ENCODE results near the gene CFB. TPM values are rescaled to one million over a fixed set of nuclear protein-coding genes. Genes with fewer than 3 reads are reported as not detected.
"Not testable (repeated sequence)": the region's sequence is repeated elsewhere in the genome, so short reads cannot be mapped to it uniquely, and the experiment has no call there.

The CFB gene
- total RNA-seq, 4 donors from 2014 or later = 3.7 to 6.8 (median 5.1) TPM

DNA sequence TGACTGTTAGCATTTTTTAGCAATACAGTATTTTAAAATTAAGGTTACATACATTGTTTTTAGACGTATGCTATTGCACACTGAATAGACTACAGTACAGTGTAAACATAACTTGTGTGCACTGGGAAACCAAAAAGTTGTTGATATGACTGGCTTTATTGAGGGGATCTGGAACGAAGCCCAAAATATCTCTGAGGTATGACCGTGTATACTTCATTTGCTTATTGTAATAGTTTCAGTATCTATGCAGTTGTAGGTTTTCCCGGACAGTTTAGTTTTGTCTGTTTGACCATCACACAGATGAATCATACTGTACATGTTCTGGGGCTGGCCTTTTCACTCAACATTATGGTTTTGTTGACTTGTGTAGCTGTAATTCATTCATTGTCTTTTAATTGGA lies 37.1 kb upstream of the CFB start:
- 61% methylated on average over 4 of the region's 4 CpGs for WGBS
- no peak for DNase-seq (ENCODE audit: low spot score in 2 of 2)
- H3K4me3 ChIP-seq = no peak overlapping the region
- no peak overlapping the region for H3K27ac ChIP-seq
- peaks cover 6% of the 10 kb centered on the region for H3K4me1 ChIP-seq
- H3K27me3 ChIP-seq = no peaks in the 10 kb centered on the region
- no peaks in the 10 kb centered on the region for H3K36me3 ChIP-seq
- no peaks in the 10 kb centered on the region for H3K9me3 ChIP-seq
- TF ChIP-seq POLR2AphosphoS5 (IDR thresholded peaks at IDR 0.05) (no peak), POLR2A (IDR thresholded peaks at IDR 0.05) (no peak), EP300 (IDR thresholded peaks at IDR 0.05) (no peak)
- TF ChIP-seq, protein P1, sequence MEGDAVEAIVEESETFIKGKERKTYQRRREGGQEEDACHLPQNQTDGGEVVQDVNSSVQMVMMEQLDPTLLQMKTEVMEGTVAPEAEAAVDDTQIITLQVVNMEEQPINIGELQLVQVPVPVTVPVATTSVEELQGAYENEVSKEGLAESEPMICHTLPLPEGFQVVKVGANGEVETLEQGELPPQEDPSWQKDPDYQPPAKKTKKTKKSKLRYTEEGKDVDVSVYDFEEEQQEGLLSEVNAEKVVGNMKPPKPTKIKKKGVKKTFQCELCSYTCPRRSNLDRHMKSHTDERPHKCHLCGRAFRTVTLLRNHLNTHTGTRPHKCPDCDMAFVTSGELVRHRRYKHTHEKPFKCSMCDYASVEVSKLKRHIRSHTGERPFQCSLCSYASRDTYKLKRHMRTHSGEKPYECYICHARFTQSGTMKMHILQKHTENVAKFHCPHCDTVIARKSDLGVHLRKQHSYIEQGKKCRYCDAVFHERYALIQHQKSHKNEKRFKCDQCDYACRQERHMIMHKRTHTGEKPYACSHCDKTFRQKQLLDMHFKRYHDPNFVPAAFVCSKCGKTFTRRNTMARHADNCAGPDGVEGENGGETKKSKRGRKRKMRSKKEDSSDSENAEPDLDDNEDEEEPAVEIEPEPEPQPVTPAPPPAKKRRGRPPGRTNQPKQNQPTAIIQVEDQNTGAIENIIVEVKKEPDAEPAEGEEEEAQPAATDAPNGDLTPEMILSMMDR (IDR thresholded peaks at IDR 0.05) = no peak

DNA sequence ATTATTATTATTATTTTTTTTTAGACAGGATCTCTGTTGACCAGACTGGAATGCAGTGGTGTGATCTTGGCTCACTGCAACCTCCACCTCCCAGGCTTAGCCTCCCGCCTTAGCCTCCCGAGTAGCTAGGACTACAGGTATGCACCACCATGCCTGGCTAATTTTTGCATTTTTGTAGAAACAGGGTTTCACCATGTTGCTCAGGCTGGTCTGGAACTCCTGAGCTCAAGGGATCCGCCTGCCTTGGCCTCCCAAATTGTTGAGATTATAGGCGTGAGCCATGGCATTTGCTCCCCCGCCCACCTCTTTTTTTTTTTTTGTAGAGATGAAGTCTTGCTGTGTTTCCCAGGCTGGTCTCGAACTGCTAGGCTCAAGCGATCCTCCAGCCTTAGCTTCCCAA lies 36.6 kb upstream of the CFB start:
- WGBS = 78% methylated on average over 7 of the region's 7 CpGs
- H3K4me3 ChIP-seq; H3K4me1 ChIP-seq; H3K27me3 ChIP-seq; DNase-seq (ENCODE audit: low spot score in 2 of 2); H3K27ac ChIP-seq; H3K36me3 ChIP-seq; H3K9me3 ChIP-seq: not testable (repeated sequence)

DNA sequence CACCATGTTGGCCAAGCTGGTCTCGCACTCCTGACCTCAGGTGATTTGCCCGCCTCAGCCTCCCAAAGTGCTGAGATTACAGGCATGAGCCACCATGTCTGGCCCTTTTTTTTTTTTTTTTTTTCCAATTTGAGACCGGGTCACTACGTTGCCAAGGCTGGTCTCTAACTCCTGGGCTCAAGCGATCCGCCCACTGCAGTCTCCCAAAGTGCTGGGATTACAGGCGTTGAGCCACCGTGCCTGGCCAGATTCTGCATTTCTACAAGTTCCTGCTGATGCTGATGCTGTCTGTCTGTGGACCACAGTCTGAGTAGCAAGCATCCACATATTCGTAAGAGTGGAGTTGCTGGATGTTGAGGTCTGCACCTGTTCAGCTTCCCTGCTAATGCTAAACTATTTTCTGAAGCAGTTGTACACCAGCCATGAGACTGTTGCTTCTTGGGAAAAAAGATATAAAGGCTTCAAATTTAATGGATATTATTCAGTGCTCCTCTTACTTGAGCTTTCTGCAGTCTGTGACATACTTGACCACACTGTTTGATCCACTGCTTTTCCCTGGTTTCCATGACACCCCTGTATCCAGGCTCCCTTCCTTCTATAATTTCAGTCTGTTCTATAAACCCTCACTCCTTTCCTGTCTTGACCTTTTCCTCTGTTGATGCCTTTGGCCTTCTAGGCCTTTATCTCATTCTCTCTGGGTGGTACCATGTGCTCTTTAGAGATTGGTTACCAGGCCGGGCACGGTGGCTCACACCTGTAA lies 33.9 kb upstream of the CFB start:
- no peak overlapping the region for H3K27ac ChIP-seq
- 77% methylated on average over 11 of the region's 11 CpGs for WGBS

DNA sequence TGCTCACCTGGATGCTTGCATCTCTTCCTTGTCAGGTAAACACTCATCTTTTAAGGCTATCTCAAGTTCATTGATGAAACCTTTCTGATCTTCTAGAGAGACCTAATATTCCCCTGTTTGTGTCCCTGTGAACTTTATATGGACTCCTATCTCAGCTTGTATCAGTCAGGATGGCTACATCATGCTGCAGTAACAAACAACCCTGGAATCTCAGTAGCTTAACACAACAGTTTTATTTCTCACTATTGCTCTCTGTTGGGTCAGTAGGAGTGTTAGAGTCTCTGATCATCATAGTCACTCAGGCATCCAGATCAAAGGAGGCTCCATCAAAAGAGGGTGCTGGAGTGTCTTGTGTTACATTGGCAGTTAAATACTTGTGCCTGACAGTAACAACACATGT lies 30.5 kb upstream of the CFB start:
- no peak overlapping the region for H3K4me3 ChIP-seq
- TF ChIP-seq POLR2A (IDR thresholded peaks at IDR 0.05) = no peak
- H3K9me3 ChIP-seq = no peaks in the 10 kb centered on the region
- peaks cover 6% of the 10 kb centered on the region for H3K4me1 ChIP-seq
- no peak overlapping the region for H3K27ac ChIP-seq
- no peaks in the 10 kb centered on the region for H3K36me3 ChIP-seq
- no peak for DNase-seq (ENCODE audit: low spot score in 2 of 2)
- H3K27me3 ChIP-seq = no peaks in the 10 kb centered on the region

More for the DNA sequence above, 33.9 kb upstream of the CFB start:
- Histone ChIP-seq H3K36me3 (no peaks in the 10 kb centered on the region), H3K4me3 (no peak overlapping the region), H3K4me1 (peaks cover 6% of the 10 kb centered on the region), H3K9me3 (no peaks in the 10 kb centered on the region), H3K27me3 (no peaks in the 10 kb centered on the region)
- no peak for DNase-seq (ENCODE audit: low spot score in 2 of 2)
- TF ChIP-seq, protein P1 (IDR thresholded peaks at IDR 0.05) = no peak
- TF ChIP-seq POLR2AphosphoS5 (IDR thresholded peaks at IDR 0.05) (no peak), EP300 (IDR thresholded peaks at IDR 0.05) (no peak), POLR2A (IDR thresholded peaks at IDR 0.05) (no peak)

DNA sequence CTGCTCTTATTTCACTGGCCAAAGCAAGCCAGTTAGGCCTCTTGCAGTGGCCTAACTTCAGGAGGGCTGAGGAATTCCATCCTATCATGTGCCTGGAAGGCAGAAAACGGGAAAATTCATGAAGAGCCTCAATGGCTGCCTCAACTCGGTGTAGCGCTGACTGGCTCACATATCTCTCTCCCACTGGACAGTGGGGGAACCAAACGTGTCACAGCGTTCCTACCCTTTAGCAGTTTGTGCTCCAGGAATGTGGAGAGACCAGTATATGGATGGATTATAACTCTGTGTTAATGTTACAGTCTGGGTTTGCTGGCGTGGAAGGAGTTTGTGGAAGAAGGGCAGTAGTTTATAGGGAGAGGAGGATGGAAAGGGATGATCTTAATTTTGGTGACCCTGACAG lies 30.1 kb upstream of the CFB start:
- no peak overlapping the region for H3K27ac ChIP-seq
- H3K4me1 ChIP-seq = peaks cover 6% of the 10 kb centered on the region
- 65% methylated on average over 6 of the region's 6 CpGs for WGBS
- TF ChIP-seq POLR2AphosphoS5 (IDR thresholded peaks at IDR 0.05) (no peak), POLR2A (IDR thresholded peaks at IDR 0.05) (no peak), EP300 (IDR thresholded peaks at IDR 0.05) (no peak)
- TF ChIP-seq, protein P1 (IDR thresholded peaks at IDR 0.05) = no peak
- H3K36me3 ChIP-seq = no peaks in the 10 kb centered on the region
- no peak for DNase-seq (ENCODE audit: low spot score in 2 of 2)
- no peak overlapping the region for H3K4me3 ChIP-seq
- no peaks in the 10 kb centered on the region for H3K27me3 ChIP-seq
- H3K9me3 ChIP-seq = no peaks in the 10 kb centered on the region

DNA sequence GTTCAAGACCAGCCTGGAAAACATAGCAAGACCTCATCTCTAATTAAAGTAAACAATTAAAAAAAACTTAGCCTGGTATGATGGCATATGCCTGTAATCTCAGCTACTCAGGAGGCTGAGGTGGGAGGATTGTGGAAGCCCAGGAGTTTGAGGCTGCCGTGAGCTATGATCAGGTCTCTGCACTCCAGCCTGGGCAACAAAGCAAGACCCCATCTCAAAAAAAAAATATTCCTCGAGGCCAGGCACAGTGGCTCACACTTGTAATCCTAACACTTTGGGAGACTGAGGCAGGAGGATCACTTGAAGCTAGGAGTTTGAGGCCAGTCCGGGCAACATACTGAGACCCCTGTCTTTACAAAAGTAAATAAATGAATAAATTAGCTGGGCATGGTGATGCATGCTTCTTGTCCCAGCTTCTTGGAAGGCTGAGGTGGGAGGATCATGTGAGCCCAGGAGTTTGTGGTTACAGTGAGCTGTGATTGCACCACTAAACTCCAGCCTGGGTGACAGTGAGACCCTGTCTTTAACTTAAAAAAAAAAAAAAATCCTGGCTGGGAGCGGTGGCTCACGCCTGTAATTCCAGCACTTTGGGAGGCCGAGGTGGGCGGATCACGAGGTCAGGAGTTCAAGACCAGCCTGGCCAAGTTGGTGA lies 27.7 kb upstream of the CFB start:
- H3K4me1 ChIP-seq = no peaks in the 10 kb centered on the region
- 86% methylated on average over 8 of the region's 8 CpGs for WGBS
- H3K27me3 ChIP-seq = no peaks in the 10 kb centered on the region
- H3K36me3 ChIP-seq = no peaks in the 10 kb centered on the region
- no peaks in the 10 kb centered on the region for H3K9me3 ChIP-seq
- DNase-seq (ENCODE audit: low spot score in 2 of 2) = no peak
- no peak overlapping the region for H3K4me3 ChIP-seq
- TF ChIP-seq POLR2AphosphoS5 (IDR thresholded peaks at IDR 0.05) (no peak), EP300 (IDR thresholded peaks at IDR 0.05) (no peak)
- TF ChIP-seq, protein P1 (IDR thresholded peaks at IDR 0.05) = no peak
- no peak overlapping the region for H3K27ac ChIP-seq

Measured in suprapubic skin (tissue), 4 donors.